ENCODE results near the gene C11orf98. TPM values are rescaled to one million over a fixed set of nuclear protein-coding genes. Genes with fewer than 3 reads are reported as not detected.

The C11orf98 gene
- total RNA-seq, 1 donor from 2014 or later: 31.1 TPM

GRCh38 chr11:62646825-62647608 is 18.0 kb downstream of the C11orf98 start:
- DNase-seq: no peak
- intact Hi-C loops (cut with micrococcal nuclease): no loop called here
- peaks cover 51% of the 10 kb centered on the region for H3K36me3 ChIP-seq
- no peaks in the 10 kb centered on the region for H3K27me3 ChIP-seq (ENCODE audit: low read depth)
- no peaks in the 10 kb centered on the region for H3K9me3 ChIP-seq (replicated peaks)
- peak overlapping the region; percentile 97 for H3K27ac ChIP-seq (replicated peaks)
- no peak for TF ChIP-seq CTCF (IDR thresholded peaks at IDR 0.05; ENCODE audit: borderline replicate concordance)
- H3K4me1 ChIP-seq: peaks cover 55% of the 10 kb centered on the region
- peak overlapping the region; percentile 97 for H3K4me3 ChIP-seq

GRCh38 chr11:62645946-62646824 is 18.8 kb downstream of the C11orf98 start, which contains the start of gene GANAB:
Gene GANAB (minus strand): TSS chr11:62646613. CDS start chr11:62646599, 14 bp downstream.
- peak; percentile 99 for DNase-seq
- Histone ChIP-seq H3K4me3 (peak within 1 kb of the TSS; percentile 97), H3K9me3 (replicated peaks) (no peaks in the 10 kb centered on the region), H3K36me3 (peaks cover 51% of the 10 kb centered on the region), H3K27ac (replicated peaks) (peak within 1 kb of the TSS; percentile 97), H3K4me1 (peaks cover 50% of the 10 kb centered on the region), H3K27me3 (ENCODE audit: low read depth) (no peaks in the 10 kb centered on the region)
- TF ChIP-seq CTCF (IDR thresholded peaks at IDR 0.05; ENCODE audit: borderline replicate concordance): no peak
- intact Hi-C loops (cut with micrococcal nuclease): no loop called here

GRCh38 chr11:62645671-62645945 is 19.4 kb downstream of the C11orf98 start:
- intact Hi-C loops (cut with micrococcal nuclease): no loop called here
- peaks cover 51% of the 10 kb centered on the region for H3K36me3 ChIP-seq
- peak overlapping the region; percentile 97 for H3K4me3 ChIP-seq
- H3K27ac ChIP-seq (replicated peaks): peak overlapping the region; percentile 97
- no peak for DNase-seq
- TF ChIP-seq CTCF (IDR thresholded peaks at IDR 0.05; ENCODE audit: borderline replicate concordance): no peak
- no peaks in the 10 kb centered on the region for H3K27me3 ChIP-seq (ENCODE audit: low read depth)
- H3K4me1 ChIP-seq: peaks cover 52% of the 10 kb centered on the region
- H3K9me3 ChIP-seq (replicated peaks): no peaks in the 10 kb centered on the region

DNA sequence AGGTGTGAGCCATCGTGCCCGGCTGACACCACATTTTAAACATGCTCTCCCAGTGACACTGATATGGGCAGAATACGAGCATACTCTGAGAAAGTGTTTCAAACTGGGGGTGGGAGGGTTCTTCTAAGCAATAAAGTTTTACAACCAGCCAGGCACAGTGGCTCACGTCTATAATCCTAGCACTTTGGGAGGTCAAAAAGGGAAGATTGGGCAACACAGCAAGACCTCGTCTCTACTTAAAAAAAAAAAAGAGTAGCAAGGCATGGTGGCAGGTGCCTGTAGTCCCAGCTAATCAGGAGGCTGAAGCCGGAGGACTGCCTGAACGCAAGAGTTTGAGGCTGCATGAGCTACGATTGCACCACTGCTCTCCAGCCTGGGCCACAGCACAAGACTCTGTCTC is 20.8 kb downstream of the C11orf98 start:
- TF ChIP-seq CTCF (IDR thresholded peaks at IDR 0.05; ENCODE audit: borderline replicate concordance): no peak
- H3K27me3 ChIP-seq (ENCODE audit: low read depth): no peaks in the 10 kb centered on the region
- H3K4me3 ChIP-seq: no peak overlapping the region
- H3K4me1 ChIP-seq: peaks cover 56% of the 10 kb centered on the region
- H3K36me3 ChIP-seq: peaks cover 50% of the 10 kb centered on the region
- no peaks in the 10 kb centered on the region for H3K9me3 ChIP-seq (replicated peaks)
- no peak overlapping the region for H3K27ac ChIP-seq (replicated peaks)
- intact Hi-C loops (cut with micrococcal nuclease): no loop called here
- DNase-seq: no peak

DNA sequence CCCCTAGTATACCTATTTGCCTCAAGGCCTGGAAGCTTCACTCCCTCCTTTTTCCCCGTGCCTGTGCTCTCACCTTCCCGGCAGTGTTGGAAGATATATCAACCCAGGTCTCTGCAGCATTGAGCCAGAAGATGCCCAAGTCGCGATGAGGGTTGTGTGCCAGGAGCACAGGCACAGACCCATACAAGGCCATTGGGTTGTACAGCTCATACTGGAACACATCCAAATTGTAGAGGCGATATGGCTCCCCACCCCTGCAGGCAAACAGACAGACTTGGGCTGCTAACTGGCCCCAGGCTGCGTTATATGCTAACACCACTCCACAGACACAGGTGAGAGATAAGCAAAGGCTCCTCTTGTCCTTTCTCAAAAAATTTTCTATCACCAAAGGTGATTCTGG is 32.5 kb downstream of the C11orf98 start:
- TF ChIP-seq CTCF (IDR thresholded peaks at IDR 0.05; ENCODE audit: borderline replicate concordance): no peak
- intact Hi-C loops (cut with micrococcal nuclease): no loop called here
- no peaks in the 10 kb centered on the region for H3K9me3 ChIP-seq (replicated peaks)
- no peak overlapping the region for H3K27ac ChIP-seq (replicated peaks)
- H3K36me3 ChIP-seq: peaks cover 100% of the 10 kb centered on the region
- no peak for DNase-seq
- no peaks in the 10 kb centered on the region for H3K4me1 ChIP-seq
- H3K4me3 ChIP-seq: no peak overlapping the region
- H3K27me3 ChIP-seq (ENCODE audit: low read depth): no peaks in the 10 kb centered on the region

Data from left ventricle myocardium inferior (tissue), 1 donor.